SJCRH30 (cell line): ENCODE data around the gene PREX1. TPM values are rescaled to one million over a fixed set of nuclear protein-coding genes. Genes with fewer than 3 reads are reported as not detected.
"Not testable (repeated sequence)": the region's sequence is repeated elsewhere in the genome, so short reads cannot be mapped to it uniquely, and the experiment has no call there.

Experiments
- DNase-seq, 2 experiments: peaks; one replicate each; pipeline ENCODE4 v3.0.0-alpha.2; 2015 to 2020
- H3K27ac ChIP-seq: fragments of 250-450 bp; sonication (Bioruptor Pico); 2 replicates; pipeline ENCODE4 v1.5.1; 2020; ENCODE audit warnings: mild to moderate bottlenecking, moderate library complexity
- H3K27me3 ChIP-seq: fragments of 250-450 bp; sonication (Bioruptor Pico); 2 replicates; pipeline ENCODE4 v1.5.1; 2020; ENCODE audit warnings: mild to moderate bottlenecking, moderate library complexity
- H3K36me3 ChIP-seq: fragments of 250-450 bp; sonication (Bioruptor Pico); 2 replicates; pipeline ENCODE4 v1.5.1; 2020; ENCODE audit warnings: mild to moderate bottlenecking, moderate library complexity
- H3K4me1 ChIP-seq: fragments of 250-450 bp; sonication (Bioruptor Pico); 2 replicates; pipeline ENCODE4 v1.5.1; 2020; ENCODE audit warnings: mild to moderate bottlenecking, moderate library complexity
- H3K4me3 ChIP-seq: fragments of 250-450 bp; sonication (Bioruptor Pico); 2 replicates; pipeline ENCODE4 v1.5.1; 2020; ENCODE audit warnings: mild to moderate bottlenecking, moderate library complexity
- H3K9me3 ChIP-seq: fragments of 250-450 bp; sonication (Bioruptor Pico); replicated peaks from 2 replicates; pipeline ENCODE4 v1.5.1; 2020; ENCODE audit warnings: mild to moderate bottlenecking, moderate library complexity
- total RNA-seq: library from RNA; depleted of rRNA; stranded (reverse); fragments of >200 nt; shearing (Covaris generic); gene quantifications from 2 replicates; pipeline ENCODE4 v1.2.3, GENCODE V29; 2014

Gene PREX1
- total RNA-seq, 1 experiment from 2014 or later: 88.9 TPM

DNA sequence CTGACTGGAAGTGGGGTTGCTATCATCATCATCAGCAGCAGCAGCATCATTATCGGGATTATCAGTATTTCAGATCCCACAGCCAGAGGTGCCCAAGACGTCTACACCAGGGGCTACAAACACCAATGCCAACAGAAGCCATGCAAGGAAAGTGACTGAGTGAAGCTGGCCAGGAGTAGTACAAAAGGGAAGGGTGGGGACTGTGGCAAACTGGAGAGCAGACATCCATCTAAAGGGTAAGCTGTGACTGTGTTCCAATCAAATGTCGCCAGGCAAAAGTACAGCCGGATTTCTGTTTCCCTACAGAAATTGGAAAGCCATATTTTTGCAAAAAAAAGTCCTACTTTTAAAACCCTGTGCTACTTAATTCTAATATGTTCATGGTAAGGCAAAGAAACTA, 50.0 kb downstream of the PREX1 start:
- H3K4me3 ChIP-seq: no peak overlapping the region
- H3K27me3 ChIP-seq: no peaks in the 10 kb centered on the region
- no peaks in the 10 kb centered on the region; the same call in 1 of the 2 replicates for H3K36me3 ChIP-seq
- no peak for DNase-seq
- no peak overlapping the region for H3K27ac ChIP-seq
- H3K9me3 ChIP-seq: no peaks in the 10 kb centered on the region; the same call in 1 of the 2 replicates
- peaks cover 8% of the 10 kb centered on the region; the same call in 1 of the 2 replicates for H3K4me1 ChIP-seq

GRCh38 chr20:48777005-48777404, 50.8 kb downstream of the PREX1 start:
- Histone ChIP-seq H3K4me3 (no peak overlapping the region), H3K4me1 (peaks cover 8% of the 10 kb centered on the region; the same call in 1 of the 2 replicates), H3K27ac (no peak overlapping the region), H3K27me3 (no peaks in the 10 kb centered on the region), H3K9me3 (no peaks in the 10 kb centered on the region; the same call in 1 of the 2 replicates), H3K36me3 (no peaks in the 10 kb centered on the region; the same call in 1 of the 2 replicates)
- no peak for DNase-seq

DNA sequence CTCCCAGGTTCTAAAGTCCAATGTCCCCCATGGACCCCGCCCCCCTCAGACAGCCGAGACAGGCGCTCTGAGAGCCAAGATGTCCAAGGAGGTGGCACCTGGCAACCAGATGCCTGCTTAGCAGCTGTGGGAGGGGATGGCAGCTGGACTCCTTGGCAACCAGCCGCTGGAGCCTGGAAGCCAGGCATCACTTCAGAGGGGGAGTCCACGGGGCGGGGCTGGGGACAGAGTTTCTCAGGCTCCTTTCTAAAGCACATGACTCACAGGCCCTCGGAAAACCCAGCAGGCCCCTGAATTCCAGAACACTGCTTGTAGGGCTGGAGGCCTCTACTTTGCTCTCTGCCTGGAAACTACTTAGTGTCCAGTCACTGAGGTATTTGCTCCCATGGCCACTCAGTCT, 51.5 kb downstream of the PREX1 start:
- H3K36me3 ChIP-seq: no peaks in the 10 kb centered on the region; the same call in 1 of the 2 replicates
- DNase-seq: peak in 1 of 2 experiments; percentile 50
- H3K4me1 ChIP-seq: peaks cover under 1% of the 10 kb centered on the region; the same call in 1 of the 2 replicates
- no peak overlapping the region for H3K27ac ChIP-seq
- no peaks in the 10 kb centered on the region; the same call in 1 of the 2 replicates for H3K9me3 ChIP-seq
- H3K27me3 ChIP-seq: no peaks in the 10 kb centered on the region
- H3K4me3 ChIP-seq: no peak overlapping the region

DNA sequence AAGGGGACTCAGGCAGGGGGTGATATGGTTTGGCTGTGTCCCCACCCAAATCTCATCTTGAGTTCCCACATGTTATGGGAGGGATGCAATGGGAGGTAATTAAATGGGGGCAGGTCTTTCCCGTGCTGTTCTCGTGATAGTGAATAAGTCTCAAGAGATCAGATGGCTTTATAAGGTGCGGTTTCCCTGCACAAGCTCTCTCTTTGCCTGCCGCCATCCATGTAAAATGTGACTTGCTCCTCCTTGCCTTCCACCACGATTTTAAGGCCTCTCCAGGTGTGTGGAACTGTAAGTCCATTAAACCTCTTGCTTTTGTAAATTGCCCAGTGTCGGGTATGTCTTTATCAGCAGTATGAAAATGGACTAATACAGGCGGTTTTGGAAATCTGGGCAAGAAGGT, 52.3 kb downstream of the PREX1 start:
- H3K36me3 ChIP-seq, DNase-seq, H3K27me3 ChIP-seq, H3K4me3 ChIP-seq, H3K27ac ChIP-seq, H3K9me3 ChIP-seq, H3K4me1 ChIP-seq: not testable (repeated sequence)

- Histone ChIP-seq H3K27ac (no peak overlapping the region), H3K4me1 (no peaks in the 10 kb centered on the region)
These were observed 53.1 kb downstream of the PREX1 start for GRCh38 chr20:48774696-48775095.

GRCh38 chr20:48773837-48774418, 53.9 kb downstream of the PREX1 start:
- Histone ChIP-seq H3K4me1 (no peaks in the 10 kb centered on the region), H3K27ac (no peak overlapping the region), H3K27me3 (no peaks in the 10 kb centered on the region), H3K4me3 (no peak overlapping the region), H3K9me3 (no peaks in the 10 kb centered on the region), H3K36me3 (no peaks in the 10 kb centered on the region; the same call in 1 of the 2 replicates)
- no peak for DNase-seq

More at GRCh38 chr20:48774696-48775095, 53.1 kb downstream of the PREX1 start:
- no peak for DNase-seq
- Histone ChIP-seq H3K36me3 (no peaks in the 10 kb centered on the region; the same call in 1 of the 2 replicates), H3K9me3 (no peaks in the 10 kb centered on the region; the same call in 1 of the 2 replicates), H3K27me3 (no peaks in the 10 kb centered on the region), H3K4me3 (no peak overlapping the region)

- Histone ChIP-seq H3K27ac (no peak overlapping the region), H3K9me3 (no peaks in the 10 kb centered on the region), H3K4me3 (no peak overlapping the region), H3K36me3 (no peaks in the 10 kb centered on the region; the same call in 1 of the 2 replicates), H3K27me3 (no peaks in the 10 kb centered on the region), H3K4me1 (no peaks in the 10 kb centered on the region)
- DNase-seq: no peak
These were observed 55.4 kb downstream of the PREX1 start for GRCh38 chr20:48772183-48772976.

GRCh38 chr20:48771542-48771941, 56.3 kb downstream of the PREX1 start:
- no peaks in the 10 kb centered on the region for H3K9me3 ChIP-seq
- no peak for DNase-seq
- H3K4me3 ChIP-seq: no peak overlapping the region
- H3K27me3 ChIP-seq: no peaks in the 10 kb centered on the region
- H3K36me3 ChIP-seq: no peaks in the 10 kb centered on the region
- peaks cover 2% of the 10 kb centered on the region; the same call in 1 of the 2 replicates for H3K4me1 ChIP-seq
- H3K27ac ChIP-seq: no peak overlapping the region

GRCh38 chr20:48770700-48771442, 56.9 kb downstream of the PREX1 start:
- no peak overlapping the region for H3K27ac ChIP-seq
- H3K27me3 ChIP-seq: no peaks in the 10 kb centered on the region
- H3K9me3 ChIP-seq: no peaks in the 10 kb centered on the region
- no peak overlapping the region for H3K4me3 ChIP-seq
- no peaks in the 10 kb centered on the region for H3K36me3 ChIP-seq
- H3K4me1 ChIP-seq: peaks cover 5% of the 10 kb centered on the region; the same call in 1 of the 2 replicates
- no peak for DNase-seq

DNA sequence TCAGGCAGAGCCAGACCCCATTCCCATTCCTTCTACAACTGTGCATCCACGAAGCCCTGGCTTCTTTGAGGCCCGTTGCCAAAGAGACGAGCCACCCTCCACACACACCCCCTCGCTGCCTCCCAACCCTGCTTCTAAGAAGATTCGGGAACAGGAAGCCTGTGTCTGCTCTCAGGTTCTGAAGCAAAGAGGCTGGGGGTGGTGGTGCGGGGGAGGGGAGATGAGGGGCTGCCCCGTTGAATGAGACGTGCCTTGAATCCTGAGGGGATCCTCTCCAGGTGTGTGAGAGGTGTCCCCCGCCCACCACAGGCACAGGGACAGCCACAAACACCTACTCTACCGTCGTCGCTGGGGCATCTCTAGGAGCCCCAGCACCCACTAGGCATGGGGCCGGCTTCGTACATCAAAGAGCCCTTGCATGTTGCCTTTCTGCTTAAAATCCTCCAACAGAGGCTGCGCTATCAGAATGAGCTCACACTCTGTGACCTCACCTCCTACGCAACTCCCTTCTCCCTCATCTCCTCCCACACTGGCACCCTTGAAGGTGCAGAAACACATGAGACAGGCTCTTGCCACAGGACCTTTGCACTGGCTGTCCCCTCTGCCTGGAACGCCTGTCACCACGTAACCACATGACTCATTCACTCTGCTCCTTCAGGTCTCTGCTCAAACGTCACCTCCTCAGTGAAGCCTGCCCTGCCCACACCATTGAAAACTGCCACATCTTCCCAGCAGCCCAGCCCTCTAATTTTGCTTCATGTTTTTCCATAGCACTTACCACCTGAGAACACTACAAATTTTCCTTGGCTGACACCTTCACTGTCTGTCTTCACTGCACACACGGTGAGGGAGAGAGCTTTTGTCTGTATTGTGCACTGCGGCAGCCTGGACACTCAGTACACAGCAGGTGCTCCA, 58.5 kb downstream of the PREX1 start:
- peaks cover 5% of the 10 kb centered on the region; the same call in 1 of the 2 replicates for H3K4me1 ChIP-seq
- no peaks in the 10 kb centered on the region for H3K27me3 ChIP-seq
- 0 out of 2 replicates have a peak, but pooled peaks cover 5% of the 10 kb centered on the region for H3K9me3 ChIP-seq
- H3K27ac ChIP-seq: no peak overlapping the region
- no peak overlapping the region for H3K4me3 ChIP-seq
- H3K36me3 ChIP-seq: no peaks in the 10 kb centered on the region
- DNase-seq: no peak

DNA sequence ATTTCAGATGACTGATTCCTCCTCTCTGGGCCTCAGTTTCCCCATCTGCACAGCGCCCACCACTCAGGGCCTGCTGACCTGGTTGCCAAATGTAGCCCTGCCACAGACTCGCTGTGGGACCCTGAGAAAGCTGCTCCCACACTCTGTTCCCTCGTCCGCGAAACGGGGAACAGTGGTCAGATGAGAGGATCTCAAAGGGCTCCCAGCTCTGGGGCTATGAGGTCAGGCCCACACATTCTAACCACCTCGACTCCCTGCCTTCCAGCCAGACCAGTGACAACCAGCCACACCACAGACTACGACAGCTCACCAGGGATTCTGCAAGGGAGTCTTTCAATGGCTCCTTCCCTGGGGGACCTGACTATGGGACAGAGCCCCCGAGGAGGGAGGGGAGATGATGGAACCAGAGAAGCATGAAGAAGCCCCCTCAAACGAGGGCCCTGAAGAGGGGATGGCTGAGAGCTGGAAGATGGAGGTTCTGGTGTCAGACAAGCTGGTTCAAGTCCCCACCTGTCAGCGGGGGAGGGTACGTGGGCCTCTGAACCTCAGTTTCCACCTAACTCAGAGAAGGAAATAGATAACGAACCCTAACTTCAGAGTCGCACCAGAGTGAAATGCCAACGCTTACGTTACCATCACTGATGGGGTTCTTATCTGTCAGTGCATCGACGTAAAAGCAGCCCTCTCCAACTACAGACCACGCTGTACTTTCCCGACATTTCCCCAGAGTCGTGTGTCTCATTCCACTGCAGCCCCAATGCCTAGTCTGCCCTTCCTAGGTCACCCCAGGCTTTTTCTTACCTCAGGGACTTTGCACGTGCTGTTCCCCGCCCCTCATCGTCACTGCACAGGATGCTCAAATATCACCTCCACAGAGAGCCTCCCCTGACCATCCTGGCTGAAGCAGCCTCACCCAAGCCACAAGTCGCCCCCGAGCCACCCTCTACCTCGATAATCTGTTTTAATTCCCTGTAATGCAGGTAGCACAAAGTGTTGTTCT, 60.5 kb downstream of the PREX1 start:
- Histone ChIP-seq H3K27ac (no peak overlapping the region), H3K36me3 (no peaks in the 10 kb centered on the region)

GRCh38 chr20:48766205-48766604, 61.6 kb downstream of the PREX1 start:
- no peak for DNase-seq
- H3K27ac ChIP-seq: no peak overlapping the region
- 0 out of 2 replicates have a peak, but pooled peaks cover 8% of the 10 kb centered on the region for H3K9me3 ChIP-seq
- peaks cover 10% of the 10 kb centered on the region for H3K4me1 ChIP-seq
- no peaks in the 10 kb centered on the region for H3K36me3 ChIP-seq
- no peak overlapping the region for H3K4me3 ChIP-seq
- H3K27me3 ChIP-seq: no peaks in the 10 kb centered on the region

More for the DNA sequence above, 60.5 kb downstream of the PREX1 start:
- no peak overlapping the region for H3K4me3 ChIP-seq
- DNase-seq: no peak
- peaks cover 5% of the 10 kb centered on the region; the same call in 1 of the 2 replicates for H3K4me1 ChIP-seq
- H3K9me3 ChIP-seq: 0 out of 2 replicates have a peak, but pooled peaks cover 8% of the 10 kb centered on the region
- no peaks in the 10 kb centered on the region for H3K27me3 ChIP-seq

DNA sequence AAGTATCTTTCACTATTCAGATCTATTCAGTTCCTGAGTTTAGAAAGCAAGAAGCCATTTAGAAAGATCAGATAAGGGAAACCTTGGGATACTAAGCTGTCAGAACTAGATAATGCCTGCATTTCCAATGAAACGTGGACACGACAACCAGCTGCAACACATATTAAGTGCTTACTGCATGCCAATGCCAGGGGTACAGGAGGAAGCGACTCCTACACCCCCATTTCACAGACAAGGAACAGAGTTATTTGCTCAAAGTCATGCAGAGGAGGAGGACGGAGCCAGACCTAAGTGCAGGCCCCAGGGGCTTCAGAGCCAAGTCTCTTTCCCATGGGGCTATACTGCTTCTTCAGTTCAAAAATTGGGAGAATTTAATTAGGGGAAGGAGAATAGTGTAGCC, 62.4 kb downstream of the PREX1 start:
- H3K9me3 ChIP-seq: 0 out of 2 replicates have a peak, but pooled peaks cover 8% of the 10 kb centered on the region
- no peaks in the 10 kb centered on the region for H3K27me3 ChIP-seq
- no peak overlapping the region for H3K27ac ChIP-seq
- no peak overlapping the region for H3K4me3 ChIP-seq
- no peak for DNase-seq
- H3K36me3 ChIP-seq: no peaks in the 10 kb centered on the region
- H3K4me1 ChIP-seq: peaks cover 18% of the 10 kb centered on the region
